HepG2 (cell line): Measurements from ENCODE around the gene KRTAP5-2. TPM values are rescaled to one million over a fixed set of nuclear protein-coding genes. Genes with fewer than 3 reads are reported as not detected.
A peak's percentile ranks its signal among the peaks of the same experiment; 100 is the strongest.

Experiments
- AGO2 ChIP-seq: fragments of 200-400 bp; formaldehyde crosslinking; optimal IDR thresholded peaks from 2 replicates; pipeline ENCODE3; 2017; ENCODE audit warnings: mild to moderate bottlenecking, low read depth, low read length, moderate library complexity
- ARNT2 ChIP-seq: sonication (generic); formaldehyde crosslinking; IDR thresholded peaks from 2 replicates; pipeline ENCODE4 v1.8.0; 2022; ENCODE audit warnings: mild to moderate bottlenecking, low read depth, missing genetic modification reagents, moderate library complexity
- ATRX ChIP-seq: sonication (generic); formaldehyde crosslinking; IDR thresholded peaks from 2 replicates; pipeline ENCODE4 v1.4.0; 2020; ENCODE audit warnings: missing genetic modification reagents, borderline replicate concordance
- HMG20B ChIP-seq: conservative IDR thresholded peaks from 2 replicates; pipeline ENCODE4 v1.6.1; 2016; ENCODE audit warnings: missing genetic modification reagents, missing compliant biosample characterization
- IKZF5 ChIP-seq: IDR thresholded peaks from 2 replicates; pipeline ENCODE4 v1.6.1; 2018; ENCODE audit warnings: missing genetic modification reagents, mild to moderate bottlenecking, missing compliant biosample characterization
- KDM2A ChIP-seq: sonication (generic); formaldehyde crosslinking; IDR thresholded peaks from 2 replicates; pipeline ENCODE4 v1.4.0; 2020; ENCODE audit warnings: low read depth, missing genetic modification reagents, borderline replicate concordance
- KDM5B ChIP-seq: sonication (generic); formaldehyde crosslinking; IDR thresholded peaks from 2 replicates; pipeline ENCODE4 v1.4.0; 2020; ENCODE audit warnings: missing genetic modification reagents, mild to moderate bottlenecking, borderline replicate concordance
- MAFF ChIP-seq: IDR thresholded peaks from 2 replicates; pipeline ENCODE4 v1.6.1; 2011; ENCODE audit warnings: low read depth, low read length, improper control_type of control experiment
- NR2F6 ChIP-seq, 2 experiments: IDR thresholded peaks; 2 replicates each; pipeline ENCODE4 v1.6.1; 2016; ENCODE audit warnings: antibody characterized with exemption in 1 of 2, mild to moderate bottlenecking in 1 of 2
- PCBP2 ChIP-seq: fragments of 200-400 bp; formaldehyde crosslinking; optimal IDR thresholded peaks from 2 replicates; pipeline ENCODE3; 2018; ENCODE audit warnings: low read length, low read depth; ENCODE audit not compliant: poor library complexity, severe bottlenecking
- RAD21 ChIP-seq: fragments of 450-650 bp; formaldehyde crosslinking; IDR thresholded peaks from 2 replicates; pipeline ENCODE4 v1.5.0; 2020; ENCODE audit warnings: mild to moderate bottlenecking
- RBFOX2 ChIP-seq: fragments of 200-400 bp; formaldehyde crosslinking; IDR thresholded peaks from 2 replicates; pipeline ENCODE4 v1.6.1; 2017; ENCODE audit warnings: low read depth, mild to moderate bottlenecking, low read length
- RFXANK ChIP-seq: IDR thresholded peaks from 2 replicates; pipeline ENCODE4 v1.6.1; 2016
- SAP130 ChIP-seq: IDR thresholded peaks from 2 replicates; pipeline ENCODE4 v1.6.1; 2016; ENCODE audit warnings: low read depth
- SNAPC2 ChIP-seq: sonication (generic); formaldehyde crosslinking; IDR thresholded peaks from 2 replicates; pipeline ENCODE4 v1.8.1; 2022; ENCODE audit warnings: mild to moderate bottlenecking, missing genetic modification reagents
- SP4 ChIP-seq: sonication (generic); formaldehyde crosslinking; IDR thresholded peaks from 2 replicates; pipeline ENCODE4 v1.8.1; 2023; ENCODE audit warnings: mild to moderate bottlenecking, missing genetic modification reagents
- STAG1 ChIP-seq: sonication (generic); formaldehyde crosslinking; IDR thresholded peaks from 2 replicates; pipeline ENCODE4 v1.4.0; 2020; ENCODE audit warnings: missing genetic modification reagents
- ZFX ChIP-seq: sonication (generic); formaldehyde crosslinking; IDR thresholded peaks from 2 replicates; pipeline ENCODE4 v1.4.0; 2020; ENCODE audit warnings: mild to moderate bottlenecking, low read depth, missing genetic modification reagents, moderate library complexity
- ZNF263 ChIP-seq: sonication (generic); formaldehyde crosslinking; IDR thresholded peaks from 2 replicates; pipeline ENCODE4 v1.4.0; 2020; ENCODE audit warnings: missing genetic modification reagents
- ZNF777 ChIP-seq: sonication (generic); formaldehyde crosslinking; IDR thresholded peaks from 2 replicates; pipeline ENCODE4 v1.4.0; 2020; ENCODE audit warnings: missing genetic modification reagents
- ZNF790 ChIP-seq: sonication (generic); formaldehyde crosslinking; IDR thresholded peaks from 2 replicates; pipeline ENCODE4 v1.8.0; 2022; ENCODE audit warnings: missing genetic modification reagents, mild to moderate bottlenecking, borderline replicate concordance
- ZNF879 ChIP-seq: sonication (generic); formaldehyde crosslinking; IDR thresholded peaks from 2 replicates; pipeline ENCODE4 v1.8.1; 2023; ENCODE audit warnings: missing genetic modification reagents
- polyA plus RNA-seq, 8 experiments: library from polyadenylated mRNA; depleted of rRNA in 3 of 8; stranded (reverse) in 7 of 8; unstranded in 1 of 8; fragments of >200 nt; fragmentation: Illumina TruSeq in 4 of 8; extraction: Trizol in 4 of 8; gene quantifications; 2 replicates each; pipeline versions ENCODE4 v1.2.1 to v1.2.3, GENCODE V29; 2011 to 2016; ENCODE audit warnings: low read depth in 4 of 8, missing spikeins in 1 of 8, mixed read lengths in 1 of 8; ENCODE audit not compliant: insufficient read depth in 1 of 8
- total RNA-seq, 5 experiments: library from RNA; depleted of rRNA; stranded (reverse); fragments of >200 nt; fragmentation: Illumina TruSeq; extraction: Trizol; gene quantifications; 2 replicates each; pipeline ENCODE4 v1.2.3, GENCODE V29; 2016; ENCODE audit warnings: low read depth in 1 of 5
- TF ChIP-seq, protein P1 (sequence below): IDR thresholded peaks from 2 replicates; pipeline ENCODE4 v1.6.1; 2018; ENCODE audit warnings: missing genetic modification reagents
- TF ChIP-seq, protein P2 (sequence below): sonication (generic); formaldehyde crosslinking; IDR thresholded peaks from 2 replicates; pipeline ENCODE4 v1.5.1; 2020; ENCODE audit warnings: mild to moderate bottlenecking, missing genetic modification reagents, moderate library complexity

Gene KRTAP5-2
- total and polyA plus RNA-seq, 2 of the 13 experiments (the other 11 are each of a cell fraction or from before 2014, with no cell fraction given): not detected

DNA sequence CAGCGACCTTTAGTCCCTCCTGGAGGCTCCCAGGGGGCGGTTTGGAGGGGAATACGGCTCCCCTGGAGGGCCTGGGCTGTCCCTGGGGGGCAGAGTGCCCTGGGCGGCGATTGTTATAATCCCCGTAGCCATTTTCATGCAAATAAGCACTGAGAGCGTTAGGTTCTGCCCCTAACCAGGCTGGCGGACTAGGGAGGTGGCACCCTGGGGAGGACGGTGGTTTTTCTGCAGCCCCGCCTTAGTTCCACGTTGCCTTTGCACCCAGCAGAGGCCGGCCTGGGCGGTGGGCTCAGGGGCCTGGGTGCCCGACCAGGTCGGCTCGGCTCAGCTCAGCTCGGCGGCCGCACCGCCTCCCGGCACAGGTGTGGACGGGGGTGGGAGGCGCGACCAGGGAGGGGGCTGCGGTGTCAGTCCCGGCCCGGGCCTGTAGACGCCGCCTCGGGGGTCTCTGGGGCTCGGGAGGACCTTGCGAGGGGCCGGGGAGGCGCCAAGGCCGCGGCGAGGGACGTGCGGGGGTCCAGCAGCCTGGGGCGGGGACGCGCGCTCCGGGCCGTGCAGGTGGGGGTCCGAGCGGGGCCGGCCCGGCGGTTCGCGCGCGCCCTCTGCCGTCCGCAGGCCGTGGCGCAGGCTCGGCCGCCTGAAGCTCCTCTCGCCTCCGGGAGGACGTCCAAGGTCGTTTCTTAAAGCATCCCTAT lies 23.7 kb downstream of the KRTAP5-2 start (continued):
- TF ChIP-seq RBFOX2 (peak; percentile 26; the same call in 1 of the 2 replicates), KDM5B (CRISPR knock-in tag) (peak; percentile 21; the same call in 1 of the 2 replicates), RAD21 (CRISPR knock-in tag) (peak; percentile 94), KDM2A (CRISPR knock-in tag) (peak; percentile 38; the same call in 1 of the 2 replicates), SP4 (CRISPR knock-in tag) (0 out of 2 replicates have a peak, but pooled peaks have one; percentile 29), ATRX (CRISPR knock-in tag) (no peak), PCBP2 (no peak), ZNF790 (CRISPR knock-in tag) (0 out of 2 replicates have a peak, but pooled peaks have one; percentile 31), NR2F6 (IDR thresholded peaks at IDR 0.05) (no peak), NR2F6 (CRISPR knock-in tag; IDR thresholded peaks at IDR 0.05) (no peak), STAG1 (CRISPR knock-in tag) (peak; percentile 65), ARNT2 (CRISPR knock-in tag) (peak; percentile 43; the same call in 1 of the 2 replicates), ZNF879 (no peak), SNAPC2 (no peak), ZNF263 (CRISPR knock-in tag) (peak; percentile 63), SAP130 (CRISPR knock-in tag) (peak; percentile 19; the same call in 1 of the 2 replicates), IKZF5 (CRISPR knock-in tag) (no peak), MAFF (no peak), RFXANK (CRISPR knock-in tag) (no peak), ZFX (0 out of 2 replicates have a peak, but pooled peaks have one; percentile 13), HMG20B (no peak), AGO2 (peak; percentile 8), ZNF777 (peak; percentile 66)
- TF ChIP-seq, protein P1, sequence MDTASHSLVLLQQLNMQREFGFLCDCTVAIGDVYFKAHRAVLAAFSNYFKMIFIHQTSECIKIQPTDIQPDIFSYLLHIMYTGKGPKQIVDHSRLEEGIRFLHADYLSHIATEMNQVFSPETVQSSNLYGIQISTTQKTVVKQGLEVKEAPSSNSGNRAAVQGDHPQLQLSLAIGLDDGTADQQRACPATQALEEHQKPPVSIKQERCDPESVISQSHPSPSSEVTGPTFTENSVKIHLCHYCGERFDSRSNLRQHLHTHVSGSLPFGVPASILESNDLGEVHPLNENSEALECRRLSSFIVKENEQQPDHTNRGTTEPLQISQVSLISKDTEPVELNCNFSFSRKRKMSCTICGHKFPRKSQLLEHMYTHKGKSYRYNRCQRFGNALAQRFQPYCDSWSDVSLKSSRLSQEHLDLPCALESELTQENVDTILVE (CRISPR knock-in tag): no peak
- TF ChIP-seq, protein P2, sequence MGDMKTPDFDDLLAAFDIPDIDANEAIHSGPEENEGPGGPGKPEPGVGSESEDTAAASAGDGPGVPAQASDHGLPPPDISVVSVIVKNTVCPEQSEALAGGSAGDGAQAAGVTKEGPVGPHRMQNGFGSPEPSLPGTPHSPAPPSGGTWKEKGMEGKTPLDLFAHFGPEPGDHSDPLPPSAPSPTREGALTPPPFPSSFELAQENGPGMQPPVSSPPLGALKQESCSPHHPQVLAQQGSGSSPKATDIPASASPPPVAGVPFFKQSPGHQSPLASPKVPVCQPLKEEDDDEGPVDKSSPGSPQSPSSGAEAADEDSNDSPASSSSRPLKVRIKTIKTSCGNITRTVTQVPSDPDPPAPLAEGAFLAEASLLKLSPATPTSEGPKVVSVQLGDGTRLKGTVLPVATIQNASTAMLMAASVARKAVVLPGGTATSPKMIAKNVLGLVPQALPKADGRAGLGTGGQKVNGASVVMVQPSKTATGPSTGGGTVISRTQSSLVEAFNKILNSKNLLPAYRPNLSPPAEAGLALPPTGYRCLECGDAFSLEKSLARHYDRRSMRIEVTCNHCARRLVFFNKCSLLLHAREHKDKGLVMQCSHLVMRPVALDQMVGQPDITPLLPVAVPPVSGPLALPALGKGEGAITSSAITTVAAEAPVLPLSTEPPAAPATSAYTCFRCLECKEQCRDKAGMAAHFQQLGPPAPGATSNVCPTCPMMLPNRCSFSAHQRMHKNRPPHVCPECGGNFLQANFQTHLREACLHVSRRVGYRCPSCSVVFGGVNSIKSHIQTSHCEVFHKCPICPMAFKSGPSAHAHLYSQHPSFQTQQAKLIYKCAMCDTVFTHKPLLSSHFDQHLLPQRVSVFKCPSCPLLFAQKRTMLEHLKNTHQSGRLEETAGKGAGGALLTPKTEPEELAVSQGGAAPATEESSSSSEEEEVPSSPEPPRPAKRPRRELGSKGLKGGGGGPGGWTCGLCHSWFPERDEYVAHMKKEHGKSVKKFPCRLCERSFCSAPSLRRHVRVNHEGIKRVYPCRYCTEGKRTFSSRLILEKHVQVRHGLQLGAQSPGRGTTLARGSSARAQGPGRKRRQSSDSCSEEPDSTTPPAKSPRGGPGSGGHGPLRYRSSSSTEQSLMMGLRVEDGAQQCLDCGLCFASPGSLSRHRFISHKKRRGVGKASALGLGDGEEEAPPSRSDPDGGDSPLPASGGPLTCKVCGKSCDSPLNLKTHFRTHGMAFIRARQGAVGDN: peak; percentile 48; the same call in 1 of the 2 replicates
